Measurements from ENCODE around the gene CHSY3. TPM values are rescaled to one million over a fixed set of nuclear protein-coding genes. Genes with fewer than 3 reads are reported as not detected.
A peak's percentile ranks its signal among the peaks of the same experiment; 100 is the strongest.

CHSY3 gene
- total and polyA plus RNA-seq, 2 experiments from 2014 or later = 0.29 to 2.4 TPM

- DNase-seq = peak; percentile 55
These were observed 237.5 kb downstream of the CHSY3 start for GRCh38 chr5:130141659-130142320.

GRCh38 chr5:130151239-130151638 is 247.0 kb downstream of the CHSY3 start:
- in situ Hi-C loops (cut with MboI) = no loop called here
- H3K4me3 ChIP-seq = no peak overlapping the region
- WGBS, 2 experiments (ENCODE audit: low coverage in 1 of 2, low lambda C conversion rate in 2 of 2, missing lambda C conversion rate in 2 of 2) = 14 to 35% methylated on average over 2 of the region's 2 CpGs

More at GRCh38 chr5:130141659-130142320, 237.5 kb downstream of the CHSY3 start:
- no peaks in the 10 kb centered on the region for H3F3A ChIP-seq (ENCODE audit: insufficient read depth)
- H4K20me1 ChIP-seq (ENCODE audit: insufficient read depth) = no peaks in the 10 kb centered on the region
- H2AFZ ChIP-seq = no peak overlapping the region
- H3K9me3 ChIP-seq (ENCODE audit: low read depth) = no peaks in the 10 kb centered on the region
- no peak overlapping the region for H3K4me3 ChIP-seq
- H3K4me1 ChIP-seq (ENCODE audit: insufficient read depth) = no peaks in the 10 kb centered on the region
- no peak for TF ChIP-seq EZH2 (IDR thresholded peaks at IDR 0.05; ENCODE audit: insufficient read depth, poor library complexity, severe bottlenecking)
- TF ChIP-seq EZH2phosphoT487 (IDR thresholded peaks at IDR 0.05; ENCODE audit: insufficient read depth, low read depth) = no peak
- H3K27ac ChIP-seq = no peak overlapping the region
- no peaks in the 10 kb centered on the region for H3K27me3 ChIP-seq (replicated peaks; ENCODE audit: insufficient read depth)
- no peaks in the 10 kb centered on the region for H3K9me2 ChIP-seq (ENCODE audit: insufficient read depth)
- no peaks in the 10 kb centered on the region for H3K36me3 ChIP-seq (ENCODE audit: low read depth)
- no peaks in the 10 kb centered on the region for H3K79me2 ChIP-seq (ENCODE audit: insufficient read depth)
- 63 to 71% methylated on average over 3 of the region's 3 CpGs for WGBS, 2 experiments (ENCODE audit: low coverage in 1 of 2, low lambda C conversion rate in 2 of 2, missing lambda C conversion rate in 2 of 2)
- in situ Hi-C loops (cut with MboI) = no loop called here
- no peak overlapping the region for H3K4me2 ChIP-seq (ENCODE audit: unreplicated experiment)
- H3K9ac ChIP-seq = no peak overlapping the region

GRCh38 chr5:130155345-130156011 is 251.2 kb downstream of the CHSY3 start:
- no peak for DNase-seq
- H4K20me1 ChIP-seq (ENCODE audit: insufficient read depth) = no peaks in the 10 kb centered on the region
- TF ChIP-seq EZH2phosphoT487 (IDR thresholded peaks at IDR 0.05; ENCODE audit: insufficient read depth, low read depth) (no peak), EZH2 (IDR thresholded peaks at IDR 0.05; ENCODE audit: insufficient read depth, poor library complexity, severe bottlenecking) (no peak)
- H3K4me3 ChIP-seq = no peak overlapping the region
- no peaks in the 10 kb centered on the region for H3K79me2 ChIP-seq (ENCODE audit: insufficient read depth)
- no peaks in the 10 kb centered on the region for H3F3A ChIP-seq (ENCODE audit: insufficient read depth)
- H3K9ac ChIP-seq = no peak overlapping the region
- H3K9me2 ChIP-seq (ENCODE audit: insufficient read depth) = no peaks in the 10 kb centered on the region
- in situ Hi-C loops (cut with MboI) = no loop called here
- 26 to 31% methylated on average over 5 of the region's 5 CpGs for WGBS, 2 experiments (ENCODE audit: low coverage in 1 of 2, low lambda C conversion rate in 2 of 2, missing lambda C conversion rate in 2 of 2)
- no peaks in the 10 kb centered on the region for H3K27me3 ChIP-seq (replicated peaks; ENCODE audit: insufficient read depth)
- no peak overlapping the region for H3K4me2 ChIP-seq (ENCODE audit: unreplicated experiment)
- no peaks in the 10 kb centered on the region for H3K36me3 ChIP-seq (ENCODE audit: low read depth)
- no peaks in the 10 kb centered on the region for H3K4me1 ChIP-seq (ENCODE audit: insufficient read depth)
- no peak overlapping the region for H3K27ac ChIP-seq
- no peak overlapping the region for H2AFZ ChIP-seq
- no peaks in the 10 kb centered on the region for H3K9me3 ChIP-seq (ENCODE audit: low read depth)

More at GRCh38 chr5:130151239-130151638, 247.0 kb downstream of the CHSY3 start:
- H3K4me1 ChIP-seq (ENCODE audit: insufficient read depth) = no peaks in the 10 kb centered on the region
- no peaks in the 10 kb centered on the region for H3K9me2 ChIP-seq (ENCODE audit: insufficient read depth)
- TF ChIP-seq EZH2phosphoT487 (IDR thresholded peaks at IDR 0.05; ENCODE audit: insufficient read depth, low read depth) (no peak), EZH2 (IDR thresholded peaks at IDR 0.05; ENCODE audit: insufficient read depth, poor library complexity, severe bottlenecking) (no peak)
- no peaks in the 10 kb centered on the region for H3K36me3 ChIP-seq (ENCODE audit: low read depth)
- H3K9ac ChIP-seq = no peak overlapping the region
- H3K9me3 ChIP-seq (ENCODE audit: low read depth) = no peaks in the 10 kb centered on the region
- no peaks in the 10 kb centered on the region for H3K27me3 ChIP-seq (replicated peaks; ENCODE audit: insufficient read depth)
- no peak for DNase-seq
- H3K27ac ChIP-seq = no peak overlapping the region
- no peak overlapping the region for H2AFZ ChIP-seq
- H3F3A ChIP-seq (ENCODE audit: insufficient read depth) = no peaks in the 10 kb centered on the region
- no peak overlapping the region for H3K4me2 ChIP-seq (ENCODE audit: unreplicated experiment)
- H4K20me1 ChIP-seq (ENCODE audit: insufficient read depth) = no peaks in the 10 kb centered on the region
- H3K79me2 ChIP-seq (ENCODE audit: insufficient read depth) = no peaks in the 10 kb centered on the region

GRCh38 chr5:130158036-130158435 is 253.8 kb downstream of the CHSY3 start:
- Histone ChIP-seq H3K4me1 (ENCODE audit: insufficient read depth) (no peaks in the 10 kb centered on the region), H4K20me1 (ENCODE audit: insufficient read depth) (no peaks in the 10 kb centered on the region), H3K36me3 (ENCODE audit: low read depth) (no peaks in the 10 kb centered on the region), H3K27me3 (replicated peaks; ENCODE audit: insufficient read depth) (no peaks in the 10 kb centered on the region), H3K9me3 (ENCODE audit: low read depth) (no peaks in the 10 kb centered on the region), H3F3A (ENCODE audit: insufficient read depth) (no peaks in the 10 kb centered on the region), H3K27ac (no peak overlapping the region), H3K4me2 (ENCODE audit: unreplicated experiment) (no peak overlapping the region), H2AFZ (no peak overlapping the region), H3K79me2 (ENCODE audit: insufficient read depth) (no peaks in the 10 kb centered on the region), H3K9me2 (ENCODE audit: insufficient read depth) (no peaks in the 10 kb centered on the region), H3K4me3 (no peak overlapping the region), H3K9ac (no peak overlapping the region)
- no peak for TF ChIP-seq EZH2 (IDR thresholded peaks at IDR 0.05; ENCODE audit: insufficient read depth, poor library complexity, severe bottlenecking)
- no peak for TF ChIP-seq EZH2phosphoT487 (IDR thresholded peaks at IDR 0.05; ENCODE audit: insufficient read depth, low read depth)
- 49 to 50% methylated on average over 3 of the region's 3 CpGs for WGBS, 2 experiments (ENCODE audit: low coverage in 1 of 2, low lambda C conversion rate in 2 of 2, missing lambda C conversion rate in 2 of 2)
- DNase-seq = no peak
- in situ Hi-C loops (cut with MboI) = no loop called here
